Breast epithelium (tissue), 3 donors: ENCODE data around the gene SLC34A2.

Source experiments
- POLR2A ChIP-seq: fragments of 450-650 bp; IDR thresholded peaks from one replicate; pipeline ENCODE4 v1.6.1; 2016; ENCODE audit warnings: antibody characterized with exemption, mild to moderate bottlenecking, moderate library complexity
- POLR2AphosphoS5 ChIP-seq, 3 donors: sonication (generic); formaldehyde crosslinking; IDR thresholded peaks; one replicate each; pipeline ENCODE4 v1.6.1; 2017; ENCODE audit warnings: antibody characterized with exemption in 3 of 3
- TF ChIP-seq, protein P1 (sequence below), 3 donors: fragments of 450-650 bp; IDR thresholded peaks; one replicate each; pipeline ENCODE4 v1.5.1; 2016 to 2017; ENCODE audit warnings: antibody characterized with exemption in 3 of 3, mild to moderate bottlenecking in 3 of 3, moderate library complexity in 3 of 3

DNA sequence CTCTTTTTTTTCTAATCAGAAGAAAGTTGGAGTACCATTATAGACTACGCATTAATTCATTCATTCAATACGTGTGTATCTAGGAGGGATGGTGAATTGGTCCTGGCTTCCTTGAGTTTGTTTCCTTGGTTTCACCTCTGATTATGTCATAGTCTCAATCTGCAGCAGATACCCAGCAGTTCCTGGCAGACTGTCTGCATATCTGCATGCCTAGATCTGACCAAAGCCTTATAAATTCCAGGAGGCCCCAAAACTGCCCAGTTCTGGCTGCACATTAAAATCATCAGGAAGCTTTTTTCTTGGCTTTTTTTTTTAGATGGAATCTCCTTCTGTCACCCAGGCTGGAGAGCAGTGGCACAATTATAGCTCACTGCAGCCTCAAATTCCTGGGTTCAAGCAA lies 27.2 kb upstream of the SLC34A2 start:
- TF ChIP-seq POLR2A, result no peak
- TF ChIP-seq, protein P1, sequence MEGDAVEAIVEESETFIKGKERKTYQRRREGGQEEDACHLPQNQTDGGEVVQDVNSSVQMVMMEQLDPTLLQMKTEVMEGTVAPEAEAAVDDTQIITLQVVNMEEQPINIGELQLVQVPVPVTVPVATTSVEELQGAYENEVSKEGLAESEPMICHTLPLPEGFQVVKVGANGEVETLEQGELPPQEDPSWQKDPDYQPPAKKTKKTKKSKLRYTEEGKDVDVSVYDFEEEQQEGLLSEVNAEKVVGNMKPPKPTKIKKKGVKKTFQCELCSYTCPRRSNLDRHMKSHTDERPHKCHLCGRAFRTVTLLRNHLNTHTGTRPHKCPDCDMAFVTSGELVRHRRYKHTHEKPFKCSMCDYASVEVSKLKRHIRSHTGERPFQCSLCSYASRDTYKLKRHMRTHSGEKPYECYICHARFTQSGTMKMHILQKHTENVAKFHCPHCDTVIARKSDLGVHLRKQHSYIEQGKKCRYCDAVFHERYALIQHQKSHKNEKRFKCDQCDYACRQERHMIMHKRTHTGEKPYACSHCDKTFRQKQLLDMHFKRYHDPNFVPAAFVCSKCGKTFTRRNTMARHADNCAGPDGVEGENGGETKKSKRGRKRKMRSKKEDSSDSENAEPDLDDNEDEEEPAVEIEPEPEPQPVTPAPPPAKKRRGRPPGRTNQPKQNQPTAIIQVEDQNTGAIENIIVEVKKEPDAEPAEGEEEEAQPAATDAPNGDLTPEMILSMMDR (IDR thresholded peaks at IDR 0.05), result no peak
- TF ChIP-seq POLR2AphosphoS5 (IDR thresholded peaks at IDR 0.05), result no peak
